Gastroesophageal sphincter (tissue), 4 donors: ENCODE results near the gene HOXB4. TPM values are rescaled to one million over a fixed set of nuclear protein-coding genes. Genes with fewer than 3 reads are reported as not detected.
A peak's percentile ranks its signal among the peaks of the same experiment; 100 is the strongest.

Experiments
- ATAC-seq: fragments of 150-250 bp; one replicate; pipeline ENCODE4 v1.9.1; 2016; ENCODE audit warnings: mild to moderate bottlenecking, moderate library complexity
- H3K27ac ChIP-seq, 4 donors: fragments of 200-600 bp; sonication (generic) in 3 of 4; 1 replicate in 3 of 4; 2 replicates in 1 of 4; pipeline ENCODE4 v1.5.1; 2016 to 2019
- H3K27me3 ChIP-seq: fragments of 200-600 bp; sonication (generic); one replicate; pipeline ENCODE4 v1.5.1; 2019
- H3K36me3 ChIP-seq, 2 donors: fragments of 200-600 bp; sonication (generic); one replicate each; pipeline ENCODE4 v1.5.1; 2019; ENCODE audit warnings: control low read depth in 1 of 2
- H3K4me1 ChIP-seq, 3 donors: fragments of 200-600 bp; sonication (generic); 1 replicate in 2 of 3; 2 replicates in 1 of 3; pipeline ENCODE4 v1.5.1; 2016 to 2019; ENCODE audit warnings: control low read depth in 2 of 3
- H3K4me3 ChIP-seq, 2 donors: fragments of 200-600 bp; sonication (generic); one replicate each; pipeline ENCODE4 v1.5.1; 2019; ENCODE audit warnings: mild to moderate bottlenecking in 1 of 2, moderate library complexity in 1 of 2
- H3K9me3 ChIP-seq, 3 donors: fragments of 200-600 bp; sonication (generic); one replicate each; pipeline ENCODE4 v1.5.1; 2017 to 2019; ENCODE audit warnings: control low read depth in 2 of 3
- CTCF ChIP-seq, 4 experiments: fragments of 200-600 bp in 2 of 4; fragments of 450-650 bp in 2 of 4; sonication (generic) in 1 of 4; IDR thresholded peaks; one replicate each; pipeline ENCODE4 v1.5.1; 2017 to 2019; ENCODE audit warnings: antibody characterized with exemption in 4 of 4, mild to moderate bottlenecking in 2 of 4, moderate library complexity in 2 of 4
- EP300 ChIP-seq: sonication (generic); formaldehyde crosslinking; IDR thresholded peaks from one replicate; pipeline ENCODE4 v1.6.1; 2017; ENCODE audit warnings: antibody characterized with exemption, mild to moderate bottlenecking
- POLR2A ChIP-seq, 2 donors: fragments of 450-650 bp; IDR thresholded peaks; one replicate each; pipeline ENCODE4 v1.6.1; 2017; ENCODE audit warnings: antibody characterized with exemption in 2 of 2, mild to moderate bottlenecking in 2 of 2, moderate library complexity in 1 of 2
- POLR2AphosphoS5 ChIP-seq: sonication (generic); formaldehyde crosslinking; IDR thresholded peaks from one replicate; pipeline ENCODE4 v1.6.1; 2017; ENCODE audit warnings: antibody characterized with exemption
- WGBS, 2 donors: methylation state at CpG; one replicate each; pipeline ENCODE4 v1.1.5; 2018; ENCODE audit warnings: low coverage in 1 of 2; 5-methylcytosine and 5-hydroxymethylcytosine counted together
- total RNA-seq, 4 donors: library from RNA; depleted of rRNA; stranded (reverse); fragments of >200 nt; gene quantifications; one replicate each; pipeline ENCODE4 v1.1.0, GENCODE V29; 2016

Gene HOXB4
- total RNA-seq, 4 donors from 2014 or later: 3.0 to 12.9 (median 6.9) TPM

DNA sequence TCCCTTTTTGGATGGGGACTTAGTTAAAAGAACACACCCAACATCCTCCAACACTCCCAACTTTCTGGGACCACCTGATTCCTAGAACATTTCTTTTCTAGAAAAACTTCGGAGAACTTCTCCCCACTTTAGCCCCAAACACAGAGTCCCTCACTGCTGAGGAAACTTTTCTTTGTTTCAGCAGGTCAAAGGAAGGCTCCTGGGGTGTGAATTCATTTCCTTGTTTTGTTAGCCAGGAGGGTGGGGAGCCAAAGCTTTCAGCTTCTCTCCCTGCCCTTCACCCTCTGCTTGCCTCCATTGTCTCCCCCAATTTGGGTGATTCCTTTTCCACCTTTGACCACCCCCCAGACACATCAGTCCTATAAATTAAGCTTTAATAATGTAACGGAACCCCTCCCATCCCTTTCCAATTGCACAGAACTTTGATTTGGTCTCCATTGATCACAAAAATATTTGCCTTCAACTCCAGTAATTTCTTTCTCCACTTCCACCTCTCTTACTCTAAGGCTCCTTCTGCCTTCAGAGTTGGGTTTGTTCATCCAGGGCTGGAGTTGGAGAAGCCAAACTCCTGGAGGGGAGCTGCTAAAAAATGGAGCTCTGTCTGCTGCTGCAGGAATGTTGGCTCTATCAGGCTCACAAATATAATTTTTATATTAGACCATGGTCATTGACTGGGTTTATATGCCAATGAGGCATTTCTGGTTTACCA lies 10.3 kb downstream of the HOXB4 start:
- Histone ChIP-seq H3K36me3 (no peaks in the 10 kb centered on the region), H3K4me3 (peak overlapping the region; percentile 27 to 81), H3K9me3 (no peaks in the 10 kb centered on the region), H3K4me1 (peaks cover 18 to 100% (median 53%) of the 10 kb centered on the region in 3 donors), H3K27me3 (no peaks in the 10 kb centered on the region), H3K27ac (peak overlapping the region; percentile 97 to 98 (median 97))
- WGBS, 2 donors: 31% methylated on average over 2 of the region's 2 CpGs; no CpG with 5 or more reads in 1 of the 2 donors
- ATAC-seq: no peak
- TF ChIP-seq POLR2A (IDR thresholded peaks at IDR 0.05) (no peak), POLR2AphosphoS5 (no peak), EP300 (no peak), CTCF (IDR thresholded peaks at IDR 0.05) (no peak)

- no peak overlapping the region for H3K4me3 ChIP-seq
- no peaks in the 10 kb centered on the region for H3K9me3 ChIP-seq
- 34% methylated on average over 4 of the region's 6 CpGs; no CpG with 5 or more reads in 1 of the 2 donors for WGBS, 2 donors
- no peak for ATAC-seq
- peak overlapping the region; percentile 97 to 98 (median 97) for H3K27ac ChIP-seq
- H3K36me3 ChIP-seq: no peaks in the 10 kb centered on the region
- TF ChIP-seq CTCF (IDR thresholded peaks at IDR 0.05) (no peak), POLR2A (IDR thresholded peaks at IDR 0.05) (no peak), POLR2AphosphoS5 (no peak), EP300 (no peak)
- peaks cover 12 to 100% (median 53%) of the 10 kb centered on the region in 3 donors for H3K4me1 ChIP-seq
- H3K27me3 ChIP-seq: no peaks in the 10 kb centered on the region
Measured at GRCh38 chr17:48567209-48567608, 10.9 kb downstream of the HOXB4 start.

- WGBS, 2 donors: 0% methylated on average over 1 of the region's 2 CpGs; no CpG with 5 or more reads in 1 of the 2 donors
- Histone ChIP-seq H3K9me3 (no peaks in the 10 kb centered on the region), H3K36me3 (no peaks in the 10 kb centered on the region), H3K27ac (peak overlapping the region; percentile 97 to 98 (median 97)), H3K4me1 (peaks cover 8 to 100% (median 57%) of the 10 kb centered on the region in 3 donors), H3K4me3 (no peak overlapping the region), H3K27me3 (no peaks in the 10 kb centered on the region)
- no peak for TF ChIP-seq POLR2AphosphoS5
- no peak for TF ChIP-seq POLR2A (IDR thresholded peaks at IDR 0.05)
- no peak for TF ChIP-seq CTCF (IDR thresholded peaks at IDR 0.05)
- TF ChIP-seq EP300: no peak
- no peak for ATAC-seq
Measured at GRCh38 chr17:48566717-48567116, 11.4 kb downstream of the HOXB4 start.

DNA sequence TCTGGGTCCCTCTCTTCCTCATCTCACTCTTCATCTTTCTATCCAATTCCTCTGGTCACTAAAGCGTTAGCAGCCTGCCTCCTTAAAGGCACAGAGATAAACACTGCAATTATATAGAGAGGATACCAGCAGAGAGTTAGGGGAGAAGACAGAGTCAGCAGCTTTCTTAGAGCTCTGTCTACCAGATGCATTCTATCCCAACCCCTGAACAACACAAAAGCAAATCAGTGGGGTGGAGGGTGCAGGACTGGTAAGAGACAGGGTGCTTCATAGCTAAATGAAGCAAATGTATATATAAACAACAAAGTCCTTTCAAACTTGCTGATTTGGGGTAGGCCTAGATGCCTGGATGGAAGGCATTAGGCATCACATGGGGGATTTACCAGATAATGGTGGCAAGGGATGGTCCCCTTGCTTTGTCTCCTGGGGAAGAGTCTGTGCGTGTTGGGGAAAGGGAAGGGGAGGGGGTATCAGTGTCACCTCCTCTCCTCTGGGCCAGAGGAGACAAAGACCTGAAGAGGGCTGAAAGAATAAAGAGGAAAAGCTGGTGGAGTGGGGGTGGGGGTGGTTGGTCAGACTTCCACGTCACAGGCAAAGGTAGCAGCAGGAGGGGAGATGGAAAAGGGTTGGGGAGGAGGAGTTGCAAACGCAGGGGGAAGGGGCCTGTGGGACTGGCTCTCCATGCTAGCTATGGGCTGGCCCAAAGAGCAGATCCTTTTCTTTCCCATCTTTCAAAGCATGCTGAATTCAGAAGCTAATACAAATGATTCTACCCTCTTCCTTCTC lies 12.0 kb downstream of the HOXB4 start:
- Histone ChIP-seq H3K36me3 (no peaks in the 10 kb centered on the region), H3K4me1 (peaks cover 5 to 100% (median 63%) of the 10 kb centered on the region in 3 donors), H3K4me3 (no peak overlapping the region), H3K9me3 (no peaks in the 10 kb centered on the region), H3K27ac (peak overlapping the region in 3 of 4 donors; percentile 97 to 98 (median 97)), H3K27me3 (no peaks in the 10 kb centered on the region)
- no peak for ATAC-seq
- no peak for TF ChIP-seq POLR2A (IDR thresholded peaks at IDR 0.05)
- no peak for TF ChIP-seq EP300
- TF ChIP-seq POLR2AphosphoS5: no peak
- WGBS, 2 donors: 55 to 70% methylated on average over 4 of the region's 4 CpGs

DNA sequence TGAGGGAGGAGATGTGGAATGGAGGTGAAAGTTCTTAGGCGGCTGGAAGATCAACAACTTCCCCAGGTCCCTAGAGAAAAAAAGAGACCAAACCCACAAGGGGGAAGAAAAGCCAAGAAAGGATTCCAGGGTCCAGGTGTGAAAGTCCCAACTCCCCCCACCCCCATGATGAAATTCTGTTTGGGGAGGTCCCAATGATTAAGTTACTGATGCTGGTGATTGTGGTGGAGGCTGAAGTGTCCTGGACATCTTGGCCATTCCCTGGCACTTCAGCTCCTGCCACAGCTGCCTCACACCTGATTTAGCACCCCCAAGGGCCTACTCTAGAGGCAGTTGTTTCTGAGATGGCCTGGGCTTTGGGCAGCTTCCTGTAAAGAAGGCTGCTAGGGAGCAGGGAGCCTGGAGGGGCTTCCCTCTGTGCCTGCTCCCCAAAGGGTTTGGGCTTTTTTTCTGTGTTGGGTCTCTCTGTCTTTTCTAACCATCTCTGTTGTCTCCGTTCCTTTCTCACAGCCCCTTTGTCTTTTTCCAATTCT lies 13.1 kb downstream of the HOXB4 start:
- no peaks in the 10 kb centered on the region for H3K27me3 ChIP-seq
- 60 to 100% methylated on average over 1 to 2 of the region's 2 CpGs for WGBS, 2 donors
- peak overlapping the region in 3 of 4 donors; percentile 97 to 98 (median 97) for H3K27ac ChIP-seq
- TF ChIP-seq EP300 (no peak), POLR2AphosphoS5 (no peak), POLR2A (IDR thresholded peaks at IDR 0.05) (no peak), CTCF (IDR thresholded peaks at IDR 0.05) (no peak)
- ATAC-seq: no peak
- H3K9me3 ChIP-seq: no peaks in the 10 kb centered on the region
- H3K4me1 ChIP-seq: peaks cover 5 to 100% (median 69%) of the 10 kb centered on the region in 3 donors
- no peaks in the 10 kb centered on the region for H3K36me3 ChIP-seq
- peak overlapping the region in 1 of 2 donors; percentile 63 for H3K4me3 ChIP-seq
